ENCODE data around the gene STK26.
"Not testable (repeated sequence)": the region's sequence is repeated elsewhere in the genome, so short reads cannot be mapped to it uniquely, and the experiment has no call there.

Gene STK26

DNA sequence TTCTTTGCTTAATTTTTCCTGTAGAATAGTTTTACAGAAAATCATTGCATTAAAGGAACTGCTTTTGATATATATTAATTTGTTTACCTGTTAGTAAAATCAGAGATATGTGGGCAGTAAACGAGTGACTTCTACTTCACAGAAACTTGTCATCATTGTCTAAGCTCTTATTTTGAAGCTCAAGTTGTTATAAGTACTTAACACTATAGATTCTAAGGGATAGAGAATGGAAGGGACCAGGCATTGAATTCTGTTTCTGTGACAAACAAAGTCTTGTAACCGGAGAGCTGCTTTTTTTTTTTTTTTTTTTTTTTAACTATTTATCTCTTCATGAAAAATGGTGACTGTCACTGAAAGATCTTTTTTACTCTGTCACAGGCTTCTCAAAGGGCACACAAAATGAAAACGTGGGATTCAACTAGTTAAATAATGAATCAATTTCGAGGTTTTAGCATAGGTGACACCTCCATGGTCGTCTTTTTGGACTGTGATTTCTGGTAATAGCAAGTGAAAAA is 14.4 kb downstream of the STK26 start:
- DNase-seq (ENCODE audit: low read depth in 2 of 2) = no peak

DNA sequence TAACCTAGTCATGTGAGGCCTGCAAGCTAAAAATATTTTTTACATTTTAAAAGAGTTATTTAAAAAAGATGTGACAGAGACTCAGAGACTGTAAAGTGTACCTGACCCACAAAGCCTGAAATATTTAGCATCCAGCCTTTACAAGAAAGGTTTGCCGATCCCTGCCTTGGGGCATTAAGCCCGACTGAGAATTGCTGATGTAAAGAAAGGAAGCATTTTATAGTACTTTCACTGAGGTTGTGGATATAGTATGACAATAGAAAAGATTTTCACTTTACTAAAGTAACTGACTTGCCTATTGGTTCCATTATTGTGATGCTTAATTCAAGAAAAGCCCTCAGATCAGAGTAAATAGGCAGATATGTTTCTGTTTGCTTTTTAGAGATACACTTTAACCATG is 17.0 kb downstream of the STK26 start:
- DNase-seq (ENCODE audit: low read depth in 2 of 2) = no peak

DNA sequence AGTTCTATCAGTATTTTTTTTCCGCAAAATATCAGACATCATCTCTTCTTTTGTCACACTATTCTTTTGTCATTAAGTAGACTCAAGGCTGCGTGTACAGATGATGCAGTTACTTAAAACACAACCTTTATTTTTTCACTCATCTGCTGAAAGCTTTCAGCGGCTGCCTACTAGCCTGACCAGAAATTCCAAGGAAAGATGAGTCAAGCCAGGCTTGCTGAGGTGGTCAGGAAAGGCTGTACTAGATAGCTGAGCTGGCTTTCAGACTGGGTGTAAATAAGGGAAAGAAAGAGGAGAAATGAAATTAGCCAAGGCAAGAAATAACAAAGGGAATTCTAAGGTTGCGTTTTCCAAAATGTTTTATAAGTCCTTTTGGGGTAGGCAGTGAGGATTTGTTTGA is 17.9 kb downstream of the STK26 start:
- no peak for DNase-seq (ENCODE audit: low read depth in 2 of 2)

DNA sequence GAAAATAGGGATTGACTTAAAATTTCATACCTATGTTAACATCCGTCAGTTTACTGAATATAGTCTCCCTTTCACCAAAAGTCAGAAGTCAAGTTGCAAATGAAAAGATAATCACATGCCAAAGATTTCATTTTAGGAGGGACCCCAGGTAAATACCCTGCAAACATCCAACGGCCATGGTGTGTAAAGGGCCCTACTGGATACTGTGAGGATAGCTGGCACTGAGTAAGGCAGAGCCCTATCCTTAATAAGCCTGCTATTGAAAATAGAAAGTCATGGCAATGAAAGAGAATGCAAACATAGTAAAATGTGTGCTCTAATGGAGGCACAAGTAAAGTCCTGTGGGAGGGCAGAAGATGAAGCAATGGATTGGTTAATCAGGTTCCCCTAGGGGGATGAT is 20.9 kb downstream of the STK26 start:
- no peak for DNase-seq (ENCODE audit: low read depth in 2 of 2)

DNA sequence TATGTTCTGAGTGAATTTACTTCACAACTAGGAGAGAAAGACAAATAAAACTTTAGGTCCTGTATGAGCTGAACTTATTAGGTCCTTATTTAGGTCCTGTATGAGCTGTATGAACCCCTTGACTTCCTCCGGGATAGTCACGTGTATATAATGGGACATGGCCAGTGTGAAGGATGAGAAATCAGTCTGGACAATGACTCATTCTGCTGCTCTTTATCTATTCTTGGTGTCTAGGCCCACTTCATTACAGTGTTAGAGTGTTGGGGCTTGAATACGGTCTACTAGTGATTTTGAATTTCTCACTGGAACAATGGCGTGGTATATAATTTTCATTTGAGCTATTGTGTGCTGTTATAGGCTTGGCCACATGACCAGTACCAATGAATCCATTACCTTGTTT is 21.9 kb downstream of the STK26 start:
- no peak for DNase-seq (ENCODE audit: low read depth in 2 of 2)

DNA sequence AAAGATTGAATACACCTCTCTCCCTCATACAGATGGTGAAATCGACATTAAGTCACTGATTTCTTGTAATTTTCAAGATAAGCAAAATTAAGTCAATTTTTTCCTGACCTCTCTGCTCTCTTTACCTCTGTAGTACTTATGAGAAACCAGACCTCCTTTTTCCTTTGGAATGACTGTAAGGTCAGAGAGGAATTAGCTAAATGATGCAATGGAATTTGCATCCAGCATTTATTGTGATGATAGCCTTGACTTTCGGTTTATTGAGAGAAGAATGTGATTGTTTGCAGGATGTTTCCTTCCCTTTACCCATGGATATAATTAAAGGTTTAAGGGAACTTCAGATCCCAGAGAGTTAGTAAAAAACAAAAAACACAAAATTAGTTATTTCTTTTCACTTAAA is 22.4 kb downstream of the STK26 start:
- DNase-seq (ENCODE audit: low read depth in 2 of 2) = no peak

DNA sequence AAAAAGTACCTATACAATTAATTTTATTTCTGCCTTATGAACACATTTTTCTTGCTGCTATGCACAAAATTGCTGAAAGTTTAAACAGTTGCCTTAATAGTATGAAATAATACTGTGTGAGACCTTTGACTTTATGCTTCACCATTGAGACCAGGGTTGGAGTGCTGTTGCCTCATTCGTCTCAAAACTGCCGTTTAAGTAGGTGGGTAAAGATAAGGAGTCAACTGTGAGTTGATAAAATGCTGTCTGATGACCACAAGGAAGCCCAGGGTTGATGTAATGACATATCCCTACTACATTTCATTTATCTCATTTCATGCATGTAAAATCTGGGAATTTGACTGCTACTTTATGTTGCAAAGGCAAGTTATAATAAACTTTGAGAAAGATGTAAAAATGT is 23.4 kb downstream of the STK26 start:
- no peak for DNase-seq (ENCODE audit: low read depth in 2 of 2)

DNA sequence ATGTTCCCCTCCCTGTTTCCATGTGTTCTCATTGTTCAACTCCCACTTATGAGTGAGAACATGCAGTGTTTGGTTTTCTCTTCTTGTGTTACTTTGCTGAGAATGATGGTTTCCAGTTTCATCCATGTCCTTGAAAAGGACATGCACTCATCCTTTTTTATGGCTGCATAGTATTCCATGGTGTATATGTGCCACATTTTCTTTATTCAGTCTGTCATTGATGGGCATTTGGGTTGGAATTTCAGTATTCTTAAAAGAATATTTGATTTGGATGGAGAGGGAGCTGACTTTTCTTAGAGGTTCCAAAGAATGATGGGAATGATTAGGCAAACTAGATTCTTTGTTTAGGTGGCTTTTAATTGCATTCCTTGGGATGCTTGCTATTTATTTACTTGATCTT is 28.7 kb downstream of the STK26 start:
- DNase-seq (ENCODE audit: low read depth in 2 of 2) = not testable (repeated sequence)

DNA sequence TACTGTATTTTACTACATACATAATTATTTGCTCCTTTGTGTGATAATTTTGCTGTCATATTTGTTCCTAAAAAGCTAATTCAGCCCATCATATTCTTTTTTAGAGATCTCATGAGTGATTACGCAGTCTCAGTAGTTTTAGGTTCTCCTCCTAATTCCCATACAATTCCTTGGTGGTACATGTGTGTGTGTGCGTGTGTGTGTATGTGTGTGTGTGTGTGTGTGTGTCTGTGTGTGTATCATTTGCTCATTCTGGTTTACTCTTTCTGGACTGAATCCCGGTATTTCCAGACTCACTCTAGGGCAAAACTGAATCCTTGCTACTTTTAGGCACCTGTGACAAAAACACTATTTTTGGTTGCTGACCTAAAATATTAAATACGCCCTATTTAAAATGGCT is 34.9 kb downstream of the STK26 start:
- DNase-seq (ENCODE audit: low read depth in 2 of 2) = no peak

DNA sequence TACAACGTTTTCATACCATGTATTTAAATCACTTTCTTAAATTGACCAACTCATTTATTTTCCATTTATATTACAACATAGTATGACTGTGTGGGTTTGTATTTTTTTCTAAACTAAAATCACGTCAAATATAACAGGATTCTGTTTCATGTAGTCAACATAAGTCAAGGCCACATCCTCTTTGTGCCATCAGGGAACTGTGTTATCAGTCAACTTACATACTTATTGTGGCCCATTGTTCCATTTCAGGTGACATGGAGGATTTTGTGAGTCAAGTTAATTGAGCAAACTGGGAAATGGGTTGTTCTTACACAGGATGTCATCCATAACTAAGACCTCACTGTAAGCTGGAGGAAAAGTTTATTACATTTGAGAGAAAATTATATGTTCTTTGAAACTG is 35.9 kb downstream of the STK26 start:
- no peak for DNase-seq (ENCODE audit: low read depth in 2 of 2)

DNA sequence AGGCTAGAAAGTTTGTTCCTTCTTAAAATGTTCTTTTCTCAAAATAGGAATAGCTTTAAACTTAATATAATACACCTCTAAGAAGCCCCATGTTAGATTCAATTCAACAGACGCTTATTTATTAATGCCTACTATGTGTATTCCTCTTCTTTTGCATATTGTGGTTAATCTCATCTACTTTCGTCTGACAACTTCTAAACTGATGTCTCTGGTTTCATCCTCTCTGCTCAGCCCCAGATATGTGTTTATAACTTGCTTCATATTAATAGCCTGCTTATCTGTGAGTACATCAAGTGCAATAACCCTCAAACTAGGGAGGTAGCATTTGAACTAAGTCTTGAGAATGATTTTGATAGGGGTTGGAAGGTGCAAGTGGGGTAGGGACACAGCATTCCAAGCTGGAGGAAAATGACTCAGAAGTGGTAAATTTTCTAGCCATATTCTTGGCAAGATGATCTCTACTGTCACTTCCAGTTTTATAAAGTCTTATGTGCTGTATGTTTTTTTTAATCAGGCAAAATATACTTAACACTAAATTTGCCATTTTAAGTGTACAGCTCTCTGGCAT is 37.0 kb downstream of the STK26 start:
- DNase-seq (ENCODE audit: low read depth in 2 of 2) = no peak

DNA sequence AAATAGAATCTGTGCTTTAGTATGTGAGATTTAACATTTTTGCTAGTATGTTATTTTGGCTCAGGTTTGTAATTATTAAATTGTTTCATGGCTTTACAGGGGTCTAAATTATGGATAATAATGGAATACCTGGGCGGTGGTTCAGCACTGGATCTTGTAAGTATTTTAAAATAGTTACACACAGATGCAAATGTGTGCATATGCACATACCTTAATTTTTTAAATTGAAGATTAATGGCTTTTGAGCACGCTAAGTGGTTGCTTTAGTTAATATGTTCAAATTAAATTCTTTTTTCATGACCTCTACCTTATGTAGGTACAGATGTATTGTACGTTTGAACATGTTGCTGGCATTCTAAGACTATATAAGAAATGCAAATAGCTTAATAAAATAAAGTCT is 40.2 kb downstream of the STK26 start:
- no peak for DNase-seq (ENCODE audit: low read depth in 2 of 2)

DNA sequence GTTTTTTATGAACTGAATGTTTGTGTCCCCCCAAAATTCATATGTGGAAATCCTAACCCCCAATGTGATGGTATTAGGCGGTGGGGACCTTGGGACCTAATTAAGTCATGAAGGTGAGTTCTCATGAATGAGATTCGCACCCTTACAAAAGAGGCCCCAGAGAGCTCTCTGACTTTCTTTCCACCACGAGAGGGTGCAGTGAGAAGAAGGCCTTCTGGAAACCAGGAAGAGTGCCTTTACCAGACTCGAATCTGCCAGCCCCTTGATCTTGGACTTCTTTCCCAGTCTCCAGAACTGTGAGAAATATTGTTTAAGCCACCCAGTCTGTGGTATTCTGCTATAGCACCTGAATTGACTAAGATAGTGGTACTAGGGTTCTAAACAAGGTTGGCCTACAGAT is 40.8 kb downstream of the STK26 start:
- DNase-seq (ENCODE audit: low read depth in 2 of 2) = no peak

DNA sequence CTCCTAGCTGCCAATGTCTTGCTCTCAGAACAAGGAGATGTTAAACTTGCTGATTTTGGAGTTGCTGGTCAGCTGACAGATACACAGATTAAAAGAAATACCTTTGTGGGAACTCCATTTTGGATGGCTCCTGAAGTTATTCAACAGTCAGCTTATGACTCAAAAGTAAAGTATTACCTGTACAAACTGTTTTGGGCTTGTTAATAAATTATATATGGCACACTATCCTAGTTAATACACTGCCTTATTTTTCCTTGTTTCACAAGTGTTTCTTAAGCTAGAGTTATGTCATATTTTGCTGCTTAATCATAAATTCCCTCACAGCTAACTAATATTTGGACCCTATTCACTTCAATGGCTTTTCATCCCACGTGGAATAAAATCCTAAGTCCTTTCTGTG is 45.3 kb downstream of the STK26 start:
- no peak for DNase-seq (ENCODE audit: low read depth in 2 of 2)

DNA sequence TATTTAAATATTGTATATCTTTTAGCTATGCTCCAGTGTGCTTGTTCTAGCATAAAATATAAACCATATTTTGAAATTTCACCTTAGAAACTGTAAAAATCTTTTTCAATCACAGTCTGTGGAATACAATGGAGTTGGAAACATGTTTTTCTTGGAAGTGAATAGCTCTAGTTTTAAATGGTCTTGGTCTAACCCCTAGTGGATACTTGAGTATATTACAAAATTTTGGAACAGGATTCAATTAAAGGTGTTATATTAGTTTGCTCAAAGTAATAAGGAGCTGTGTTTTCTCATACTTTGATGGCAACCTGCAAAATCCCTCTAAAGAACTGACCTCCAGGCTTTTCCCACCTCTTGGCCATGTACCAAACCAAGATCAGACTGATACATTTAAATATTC is 48.2 kb downstream of the STK26 start:
- no peak for DNase-seq (ENCODE audit: low read depth in 2 of 2)

DNA sequence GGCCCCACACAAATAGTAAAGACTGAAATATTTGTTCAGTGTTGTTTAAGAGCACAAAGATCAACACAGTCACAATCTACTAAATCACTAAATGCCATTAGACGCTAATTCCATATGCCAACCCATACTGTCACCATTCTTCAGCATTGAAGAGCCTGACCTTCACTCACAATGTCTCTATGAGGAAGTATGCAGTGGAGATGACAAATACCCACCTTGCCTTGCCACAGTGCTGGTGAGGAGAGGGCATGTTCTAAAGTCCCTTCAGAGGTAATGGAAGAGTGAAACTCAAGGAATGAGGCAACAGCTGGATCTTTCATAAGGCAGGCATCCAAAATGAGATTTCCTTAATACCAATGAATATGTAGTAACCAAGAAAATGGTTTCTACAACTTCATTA is 54.3 kb downstream of the STK26 start:
- no peak for DNase-seq (ENCODE audit: low read depth in 2 of 2)

DNA sequence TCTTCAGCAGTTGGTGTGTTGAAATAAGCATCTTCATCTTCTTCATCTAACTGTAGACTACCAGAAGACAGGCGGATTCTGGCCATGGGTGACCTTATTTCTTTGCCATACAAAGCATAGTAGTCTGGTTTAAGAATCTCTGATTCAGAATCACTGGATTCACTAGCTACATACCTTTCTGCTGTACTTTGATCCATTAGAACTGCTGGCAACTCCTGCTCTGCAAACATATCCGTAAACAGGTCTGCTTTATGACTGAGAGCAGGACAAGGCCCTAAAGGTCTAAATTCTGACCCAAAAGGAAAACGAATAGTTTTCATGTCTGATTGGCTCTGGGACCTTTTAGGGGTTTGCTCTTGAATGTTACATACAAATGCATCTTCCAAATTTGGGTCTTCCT is 54.8 kb downstream of the STK26 start:
- DNase-seq (ENCODE audit: low read depth in 2 of 2) = no peak

DNA sequence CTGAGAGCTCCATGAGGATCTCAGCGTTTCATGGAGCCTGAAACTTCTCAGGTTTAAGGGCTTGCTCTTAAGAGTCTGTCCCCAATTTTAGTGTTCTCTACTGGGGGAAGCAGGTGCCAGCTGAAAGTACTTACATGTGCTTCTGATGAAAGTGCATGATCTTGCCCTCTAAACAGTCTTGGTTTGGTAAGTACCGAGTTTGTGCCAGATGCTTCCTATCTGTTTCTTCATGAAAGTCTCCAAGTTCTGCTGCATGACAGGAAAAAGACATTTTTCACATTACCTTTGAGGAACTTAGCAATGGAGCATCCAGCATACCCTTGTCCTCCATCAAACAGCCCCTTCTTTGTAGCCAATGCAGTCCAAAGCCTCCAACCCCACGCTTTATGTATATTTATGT is 62.7 kb downstream of the STK26 start:
- DNase-seq (ENCODE audit: low read depth in 2 of 2) = no peak

DNA sequence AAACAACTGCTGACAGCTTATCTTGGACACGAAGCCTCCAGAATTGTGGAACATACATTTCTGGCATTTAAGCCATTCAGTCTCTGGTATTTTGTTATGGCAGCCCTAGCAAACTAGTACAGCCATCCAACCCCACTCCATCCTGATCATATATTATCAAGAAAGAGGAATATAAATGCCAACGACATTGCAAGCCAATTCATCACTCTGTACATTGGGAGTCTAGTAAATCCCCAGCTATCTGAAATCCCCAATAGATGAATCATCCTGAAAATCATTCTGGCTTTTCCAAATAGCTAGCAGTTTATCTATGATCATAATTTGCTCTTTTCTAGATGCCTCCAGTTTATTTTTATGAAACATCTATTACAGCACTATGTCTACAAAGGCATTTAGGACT is 63.6 kb downstream of the STK26 start:
- no peak for DNase-seq (ENCODE audit: low read depth in 2 of 2)

DNA sequence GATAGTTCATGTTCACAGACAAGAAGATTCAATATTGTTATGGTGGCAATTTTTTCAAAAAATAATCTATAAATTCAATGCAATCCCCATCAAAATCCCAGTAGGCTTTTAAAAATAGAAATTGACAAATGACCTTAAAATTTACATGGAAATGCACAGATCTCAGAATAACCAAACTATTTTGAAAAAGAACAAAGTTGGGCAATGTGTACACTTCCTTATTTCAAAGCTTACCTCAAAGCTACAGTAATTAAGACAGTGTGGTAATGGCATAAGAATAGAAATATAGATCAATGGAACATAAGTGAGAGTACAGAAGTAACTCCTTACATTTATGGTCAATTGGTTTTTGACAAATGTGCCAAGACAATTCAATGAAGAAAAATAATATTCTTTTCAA is 65.8 kb downstream of the STK26 start:
- no peak for DNase-seq (ENCODE audit: low read depth in 2 of 2)

DNA sequence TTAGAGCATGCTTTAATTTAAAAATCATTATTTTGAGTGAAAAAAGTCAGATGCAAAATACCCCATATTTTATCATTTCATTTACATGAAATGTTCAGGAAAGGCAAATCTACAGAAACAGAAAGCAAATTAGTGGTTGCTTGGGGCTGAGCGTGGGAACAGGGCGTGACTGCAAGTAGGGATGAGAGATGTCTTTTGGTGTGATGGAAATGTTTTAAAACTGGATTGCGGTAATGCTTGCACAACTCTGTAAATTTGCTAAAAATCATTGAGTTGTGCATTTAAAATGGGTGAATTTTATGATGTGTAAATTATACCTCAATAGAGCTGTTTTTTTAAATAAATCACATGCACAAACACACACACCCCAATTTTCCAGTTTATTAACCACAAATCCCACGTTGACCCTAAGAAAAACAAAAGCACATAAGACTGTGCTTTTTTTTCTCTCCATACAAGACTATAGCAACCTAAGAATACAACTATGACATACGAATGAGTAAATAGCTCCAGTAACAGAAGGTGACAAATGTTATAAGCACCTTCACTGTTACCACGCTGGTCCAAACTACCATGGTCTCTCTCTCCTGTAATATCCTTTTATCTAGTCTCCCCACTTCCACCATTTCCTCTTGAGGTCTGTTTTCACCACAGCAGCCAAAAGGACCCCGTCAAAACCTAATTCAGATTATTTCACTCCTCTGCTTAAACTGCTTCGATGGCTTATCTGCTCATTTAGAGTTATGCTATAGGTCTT is 67.5 kb downstream of the STK26 start:
- no peak for DNase-seq (ENCODE audit: low read depth in 2 of 2)

DNA sequence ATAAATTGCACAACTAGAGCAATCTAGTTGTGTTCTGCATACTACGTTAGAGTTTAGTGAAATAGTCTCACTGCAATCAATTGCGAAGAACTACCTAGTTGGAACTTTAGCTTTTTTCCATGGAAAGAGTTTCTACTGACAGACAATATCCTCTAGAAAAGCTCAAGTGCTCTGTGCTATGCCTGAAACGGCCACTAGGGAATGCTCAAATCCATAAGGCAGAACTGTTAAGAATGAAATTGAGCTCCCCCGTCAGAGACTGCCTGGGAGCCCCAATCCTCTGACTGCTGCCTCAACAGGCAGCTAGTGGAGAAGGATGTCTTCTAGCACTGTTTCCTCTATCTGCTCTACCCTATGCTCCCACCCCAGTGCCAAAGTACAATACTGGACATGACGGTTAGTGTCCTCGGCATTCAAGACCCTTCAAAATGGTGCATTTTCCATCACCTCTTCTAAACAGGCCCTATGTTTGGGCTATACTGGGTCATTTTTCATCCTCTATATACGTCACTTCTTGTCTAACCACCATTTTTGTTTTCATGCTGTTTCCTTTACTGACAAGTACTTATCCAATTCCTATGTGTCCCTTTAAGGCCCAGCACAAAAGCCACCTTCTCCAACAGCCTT is 69.5 kb downstream of the STK26 start:
- DNase-seq (ENCODE audit: low read depth in 2 of 2) = peak; percentile 0 to 48

DNA sequence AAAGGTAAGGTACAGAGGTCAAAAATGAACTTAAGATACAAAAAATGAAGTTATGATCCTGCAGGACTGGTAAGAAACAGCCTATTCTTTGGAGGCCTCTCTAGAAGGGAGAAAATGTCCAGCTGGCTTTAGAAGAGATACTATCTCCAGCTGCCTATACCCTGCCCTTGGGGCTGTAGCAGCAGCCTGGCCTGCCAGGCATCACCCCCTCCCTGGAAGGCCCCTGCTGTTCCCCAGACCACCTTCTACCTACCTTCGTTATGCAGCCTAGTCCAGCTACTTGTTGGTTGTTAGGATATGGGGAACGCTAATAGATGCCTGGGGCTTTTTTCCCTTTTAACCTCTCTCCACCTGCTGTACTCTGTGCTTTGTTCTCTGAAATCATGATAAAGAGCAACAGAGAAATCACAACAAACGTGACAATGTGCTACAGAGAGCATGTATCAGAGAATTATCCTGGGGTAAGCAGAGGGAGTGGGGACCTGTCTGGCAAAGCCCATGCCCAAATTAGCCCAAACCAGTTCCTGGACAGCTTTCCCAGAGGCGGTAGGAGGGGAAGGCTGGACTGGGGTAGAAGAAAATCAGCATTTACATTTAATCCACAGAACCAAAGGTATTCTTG is 70.2 kb downstream of the STK26 start:
- no peak for DNase-seq (ENCODE audit: low read depth in 2 of 2)
